ENCODE measurements around the gene TMEM143. TPM values are rescaled to one million over a fixed set of nuclear protein-coding genes. Genes with fewer than 3 reads are reported as not detected.
"Not testable (repeated sequence)": the region's sequence is repeated elsewhere in the genome, so short reads cannot be mapped to it uniquely, and the experiment has no call there.

TMEM143 gene
- total RNA-seq, 1 experiment from 2014 or later = 3.2 TPM

DNA sequence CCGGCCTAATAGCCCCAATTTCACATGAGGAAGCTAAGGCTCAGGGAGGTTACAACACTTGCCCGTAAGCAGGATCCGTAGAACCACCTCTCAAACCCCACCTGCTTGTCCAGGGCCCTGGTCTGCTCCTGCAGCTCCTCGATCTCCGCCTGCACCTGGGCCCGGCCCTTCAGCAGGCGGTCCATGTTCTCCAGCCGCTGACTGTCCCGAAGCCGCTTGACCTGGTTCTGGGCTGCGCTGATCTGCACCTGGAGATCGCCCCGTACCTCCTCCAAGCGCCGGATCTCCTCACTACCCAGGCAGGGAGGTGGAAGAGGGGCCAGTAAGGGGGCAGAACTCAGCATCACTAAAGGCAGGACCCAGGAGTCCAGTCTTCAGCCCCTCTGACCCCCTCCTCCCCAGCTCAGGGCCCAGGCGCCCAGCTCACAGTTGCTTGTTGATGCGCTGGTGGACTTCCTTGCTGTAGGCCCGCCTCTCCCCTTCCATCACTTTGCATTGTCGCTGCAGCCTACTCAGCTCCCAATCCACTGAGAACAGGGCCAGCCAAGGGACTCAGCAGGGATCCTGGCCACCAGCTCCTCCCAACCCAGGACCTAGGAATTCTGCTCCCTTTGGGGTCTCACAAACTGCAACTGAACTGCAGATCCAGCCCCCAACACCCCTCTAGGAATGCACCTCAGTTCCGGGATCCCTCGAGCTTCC, 45.3 kb downstream of the TMEM143 start:
- Histone ChIP-seq H3K4me3 (no peak overlapping the region), H3K9me3 (replicated peaks) (no peaks in the 10 kb centered on the region), H3K27me3 (replicated peaks) (no peaks in the 10 kb centered on the region), H3K4me1 (replicated peaks) (peaks cover 33% of the 10 kb centered on the region), H3K27ac (no peak overlapping the region), H3K36me3 (no peaks in the 10 kb centered on the region)
- no peak for DNase-seq (ENCODE audit: low read depth in 1 of 2, low spot score in 2 of 2)

DNA sequence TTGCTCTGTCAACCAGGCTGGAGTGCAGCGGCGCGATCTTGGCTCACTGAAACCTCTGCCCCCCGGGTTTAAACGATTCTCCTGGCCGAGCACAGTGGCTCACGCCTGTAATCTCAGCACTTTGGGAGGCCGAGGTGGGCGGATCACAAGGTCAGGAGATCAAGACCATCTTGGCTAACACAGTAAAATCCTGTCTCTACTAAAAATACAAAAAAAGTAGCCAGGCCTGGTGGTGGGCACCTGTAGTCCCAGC, 46.1 kb downstream of the TMEM143 start:
- H3K4me1 ChIP-seq (replicated peaks) = peaks cover 28% of the 10 kb centered on the region
- H3K27me3 ChIP-seq (replicated peaks); DNase-seq (ENCODE audit: low read depth in 1 of 2, low spot score in 2 of 2); H3K4me3 ChIP-seq; H3K27ac ChIP-seq; H3K36me3 ChIP-seq; H3K9me3 ChIP-seq (replicated peaks): not testable (repeated sequence)

DNA sequence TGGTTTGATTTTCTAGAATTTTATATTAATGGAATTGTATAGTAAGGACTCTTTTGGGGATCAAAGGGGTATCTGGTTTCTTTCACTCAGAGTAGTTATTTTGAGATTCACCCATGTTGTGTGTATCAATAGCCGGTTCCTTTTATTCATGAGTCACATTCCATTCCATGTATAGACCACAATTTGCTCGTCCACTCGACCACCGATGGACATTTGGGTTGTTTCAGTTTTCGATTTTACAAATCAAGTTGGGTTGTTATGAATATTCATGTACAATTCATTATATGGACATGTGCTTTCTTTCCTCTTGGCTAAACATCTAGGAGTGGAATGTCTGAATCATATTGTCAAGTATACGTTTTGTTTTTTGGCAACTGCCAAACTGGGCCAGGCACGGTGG, 48.0 kb downstream of the TMEM143 start:
- no peak for DNase-seq (ENCODE audit: low read depth in 1 of 2, low spot score in 2 of 2)
- H3K27ac ChIP-seq = no peak overlapping the region
- no peak overlapping the region for H3K4me3 ChIP-seq
- H3K36me3 ChIP-seq = no peaks in the 10 kb centered on the region
- peaks cover 12% of the 10 kb centered on the region for H3K4me1 ChIP-seq (replicated peaks)
- H3K27me3 ChIP-seq (replicated peaks) = no peaks in the 10 kb centered on the region
- no peaks in the 10 kb centered on the region for H3K9me3 ChIP-seq (replicated peaks)

DNA sequence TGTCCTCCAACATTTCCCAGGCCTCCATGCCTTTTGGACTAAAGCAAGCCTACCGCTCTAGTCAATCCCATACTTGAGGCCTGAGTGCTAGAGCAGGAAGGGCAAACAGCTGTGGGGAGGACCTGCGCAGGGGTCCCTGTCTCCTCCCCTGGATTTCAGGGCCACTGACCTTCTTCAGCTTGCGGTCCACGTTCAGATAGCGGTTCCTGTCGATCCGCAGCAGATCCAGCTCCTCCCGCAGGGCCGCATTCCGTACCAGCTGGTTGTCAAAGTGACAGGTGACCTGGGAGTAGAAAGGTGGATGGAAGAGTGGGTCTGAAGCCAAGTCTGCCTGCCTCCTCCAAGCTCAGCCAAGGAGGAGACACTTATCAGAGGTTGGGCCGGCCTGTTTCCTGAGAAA, 52.4 kb downstream of the TMEM143 start:
- Histone ChIP-seq H3K27ac (no peak overlapping the region), H3K9me3 (replicated peaks) (no peaks in the 10 kb centered on the region), H3K36me3 (no peaks in the 10 kb centered on the region), H3K4me1 (replicated peaks) (no peaks in the 10 kb centered on the region), H3K4me3 (no peak overlapping the region), H3K27me3 (replicated peaks) (no peaks in the 10 kb centered on the region)
- DNase-seq (ENCODE audit: low read depth in 1 of 2, low spot score in 2 of 2) = no peak

DNA sequence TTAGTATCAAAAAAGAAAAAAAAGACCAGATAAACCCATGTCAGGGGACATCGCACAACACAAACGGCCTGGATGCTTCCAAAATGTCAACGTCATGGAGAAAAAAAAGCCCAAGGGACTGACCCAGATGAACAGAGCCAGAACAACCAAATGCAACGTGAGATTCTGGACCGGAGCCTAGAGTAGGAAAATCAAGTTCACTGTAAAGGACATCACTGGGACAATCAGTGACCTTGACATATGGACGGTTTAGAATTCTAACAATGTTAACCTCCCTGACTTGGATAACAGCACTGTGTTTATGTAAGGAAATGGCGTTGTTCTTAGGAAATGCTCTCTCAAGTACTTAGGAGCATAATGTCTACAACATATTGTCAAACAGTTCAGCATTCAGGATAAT, 53.5 kb downstream of the TMEM143 start:
- Histone ChIP-seq H3K4me1 (replicated peaks) (no peaks in the 10 kb centered on the region), H3K36me3 (no peaks in the 10 kb centered on the region), H3K27ac (no peak overlapping the region), H3K27me3 (replicated peaks) (no peaks in the 10 kb centered on the region), H3K4me3 (no peak overlapping the region), H3K9me3 (replicated peaks) (no peaks in the 10 kb centered on the region)
- DNase-seq (ENCODE audit: low read depth in 1 of 2, low spot score in 2 of 2) = no peak

DNA sequence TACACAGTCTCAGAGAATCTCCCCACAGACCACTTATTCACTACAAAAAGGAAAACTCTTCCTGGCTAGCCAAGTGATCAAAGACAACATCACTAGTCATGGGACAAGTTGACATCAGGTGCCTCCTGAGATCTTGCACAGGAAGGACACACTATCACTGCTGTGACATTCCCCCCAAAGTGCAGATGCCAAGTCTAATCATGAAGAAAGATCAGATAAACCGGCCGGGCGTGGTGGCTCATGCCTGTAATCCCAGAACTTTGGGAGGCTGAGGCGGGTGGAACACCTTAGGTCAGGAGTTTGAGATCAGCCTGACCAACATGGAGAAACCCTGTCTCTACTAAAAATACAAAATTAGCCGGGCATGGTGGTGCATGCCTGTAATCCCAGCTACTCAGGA, 54.0 kb downstream of the TMEM143 start:
- H3K27ac ChIP-seq; H3K4me1 ChIP-seq (replicated peaks); H3K36me3 ChIP-seq; DNase-seq (ENCODE audit: low read depth in 1 of 2, low spot score in 2 of 2); H3K9me3 ChIP-seq (replicated peaks); H3K27me3 ChIP-seq (replicated peaks); H3K4me3 ChIP-seq: not testable (repeated sequence)

DNA sequence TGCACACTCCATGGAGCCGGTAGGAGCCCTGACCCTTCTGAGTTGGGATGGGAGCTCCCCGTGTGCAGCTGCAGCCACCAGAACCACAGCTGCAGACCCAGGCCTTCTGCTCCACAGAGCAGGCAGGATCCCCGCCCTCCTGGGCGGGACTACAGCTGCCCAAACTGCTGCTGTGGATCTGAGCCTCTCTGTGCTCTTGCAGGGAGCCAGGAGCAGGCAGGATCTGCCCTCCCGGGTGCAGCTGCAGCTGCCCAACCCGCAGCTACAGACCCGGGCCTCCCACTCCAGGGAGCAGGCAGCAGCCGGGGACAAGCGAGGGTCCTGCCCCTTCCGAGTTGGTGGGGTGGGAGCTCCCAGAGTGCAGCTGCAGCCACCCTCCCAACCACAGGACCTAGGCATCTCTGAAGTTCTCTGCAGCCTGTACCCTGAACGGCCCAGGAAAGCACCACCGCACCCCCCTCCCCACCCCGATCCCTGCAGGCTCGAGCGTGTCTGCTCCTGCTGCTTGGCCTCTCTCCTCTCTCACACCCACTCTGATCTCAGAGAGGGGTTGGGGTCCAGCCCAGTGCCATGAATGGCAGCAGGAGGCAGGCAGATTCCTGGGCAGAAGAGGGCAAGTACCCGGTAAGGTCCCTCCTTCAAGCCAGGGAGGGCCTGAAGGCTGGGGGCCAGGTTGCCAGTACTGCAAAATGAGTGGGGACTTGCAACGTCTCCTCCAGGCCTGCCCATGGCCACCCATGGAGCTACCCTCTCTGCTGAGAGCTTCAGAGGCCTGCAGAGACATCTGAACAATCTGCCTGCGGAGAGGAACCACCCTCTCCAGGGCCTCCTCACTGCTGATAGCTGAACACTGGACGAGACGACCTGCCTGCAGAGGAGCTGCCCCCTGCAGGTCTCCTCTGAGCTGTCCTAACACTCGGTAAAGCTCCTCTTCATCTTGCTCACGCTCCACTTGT, 54.8 kb downstream of the TMEM143 start:
- Histone ChIP-seq H3K27ac (no peak overlapping the region), H3K4me1 (replicated peaks) (no peaks in the 10 kb centered on the region), H3K9me3 (replicated peaks) (no peaks in the 10 kb centered on the region), H3K36me3 (no peaks in the 10 kb centered on the region), H3K27me3 (replicated peaks) (no peaks in the 10 kb centered on the region; the same call in 1 of the 2 replicates), H3K4me3 (no peak overlapping the region)
- DNase-seq (ENCODE audit: low read depth in 1 of 2, low spot score in 2 of 2) = no peak

DNA sequence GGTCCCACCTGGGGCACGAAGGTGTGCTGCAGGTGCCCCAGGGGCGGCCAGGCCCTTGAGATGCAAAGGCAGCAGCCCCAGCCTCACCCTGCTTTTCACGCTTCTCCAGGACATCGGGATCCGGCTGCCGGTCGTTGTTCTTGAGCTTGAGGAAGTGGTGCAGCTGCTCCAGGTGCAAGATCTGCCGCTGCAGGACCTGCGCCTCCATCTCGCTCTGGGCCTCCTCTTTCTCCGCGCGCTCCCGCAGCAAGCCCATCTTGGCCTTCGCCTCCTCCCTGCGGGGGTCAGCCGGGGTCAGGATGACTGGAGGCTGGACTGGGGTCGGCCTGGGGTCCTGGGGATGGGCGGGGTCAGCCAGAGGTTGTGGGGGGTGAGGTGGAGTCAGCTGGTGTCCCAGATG, 59.9 kb downstream of the TMEM143 start:
- DNase-seq (ENCODE audit: low read depth in 1 of 2, low spot score in 2 of 2) = no peak
- H3K9me3 ChIP-seq (replicated peaks) = no peaks in the 10 kb centered on the region

DNA sequence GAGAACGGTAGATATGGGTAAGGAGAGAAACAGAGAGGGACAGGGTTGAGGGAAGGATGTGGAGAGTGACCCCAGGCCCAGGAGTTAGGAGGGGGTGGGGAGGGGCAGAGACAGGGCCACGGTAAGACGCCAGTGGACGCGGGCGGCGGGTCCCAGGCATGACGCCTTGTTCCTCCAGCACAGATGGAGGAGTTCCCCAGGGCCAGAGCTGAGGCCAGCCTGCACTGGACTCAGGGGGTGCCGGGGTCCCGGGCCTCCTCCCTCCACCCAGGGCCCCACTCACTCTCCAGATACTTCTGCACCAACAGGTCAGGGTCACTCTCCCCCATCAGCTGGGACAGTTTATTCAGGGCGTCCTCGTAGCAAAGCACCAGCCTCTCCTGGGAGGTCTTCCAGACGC, 60.4 kb downstream of the TMEM143 start:
- H3K27me3 ChIP-seq (replicated peaks) = no peaks in the 10 kb centered on the region; the same call in 1 of the 2 replicates
- DNase-seq (ENCODE audit: low read depth in 1 of 2, low spot score in 2 of 2) = no peak
- no peaks in the 10 kb centered on the region for H3K9me3 ChIP-seq (replicated peaks)
- no peaks in the 10 kb centered on the region for H3K36me3 ChIP-seq
- H3K4me3 ChIP-seq = no peak overlapping the region
- H3K4me1 ChIP-seq (replicated peaks) = no peaks in the 10 kb centered on the region
- no peak overlapping the region for H3K27ac ChIP-seq

More for the DNA sequence above, 59.9 kb downstream of the TMEM143 start:
- Histone ChIP-seq H3K27ac (no peak overlapping the region), H3K4me3 (no peak overlapping the region), H3K4me1 (replicated peaks) (no peaks in the 10 kb centered on the region), H3K27me3 (replicated peaks) (no peaks in the 10 kb centered on the region; the same call in 1 of the 2 replicates), H3K36me3 (no peaks in the 10 kb centered on the region)

DNA sequence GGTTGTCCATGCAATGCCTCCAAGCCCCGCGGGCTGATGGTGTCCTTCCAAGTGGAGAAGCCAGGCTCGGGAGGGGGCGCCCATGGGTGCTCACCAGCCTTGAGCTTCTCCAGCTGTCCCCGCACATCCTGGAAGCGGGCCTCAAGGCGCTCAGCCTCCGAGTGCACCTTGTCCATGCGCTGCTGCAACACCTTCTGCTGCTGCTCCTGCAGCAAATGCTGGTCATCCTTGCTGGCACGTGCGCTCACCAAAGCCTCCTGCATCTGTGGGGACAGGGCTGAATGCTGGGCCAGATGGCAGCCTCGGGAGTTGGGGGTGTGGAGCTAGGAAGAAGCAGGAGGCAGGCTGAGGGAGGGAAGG, 61.2 kb downstream of the TMEM143 start:
- no peak for DNase-seq (ENCODE audit: low read depth in 1 of 2, low spot score in 2 of 2)
- Histone ChIP-seq H3K36me3 (no peaks in the 10 kb centered on the region), H3K4me1 (replicated peaks) (no peaks in the 10 kb centered on the region), H3K9me3 (replicated peaks) (no peaks in the 10 kb centered on the region), H3K27ac (no peak overlapping the region), H3K27me3 (replicated peaks) (no peaks in the 10 kb centered on the region; the same call in 1 of the 2 replicates), H3K4me3 (no peak overlapping the region)

DNA sequence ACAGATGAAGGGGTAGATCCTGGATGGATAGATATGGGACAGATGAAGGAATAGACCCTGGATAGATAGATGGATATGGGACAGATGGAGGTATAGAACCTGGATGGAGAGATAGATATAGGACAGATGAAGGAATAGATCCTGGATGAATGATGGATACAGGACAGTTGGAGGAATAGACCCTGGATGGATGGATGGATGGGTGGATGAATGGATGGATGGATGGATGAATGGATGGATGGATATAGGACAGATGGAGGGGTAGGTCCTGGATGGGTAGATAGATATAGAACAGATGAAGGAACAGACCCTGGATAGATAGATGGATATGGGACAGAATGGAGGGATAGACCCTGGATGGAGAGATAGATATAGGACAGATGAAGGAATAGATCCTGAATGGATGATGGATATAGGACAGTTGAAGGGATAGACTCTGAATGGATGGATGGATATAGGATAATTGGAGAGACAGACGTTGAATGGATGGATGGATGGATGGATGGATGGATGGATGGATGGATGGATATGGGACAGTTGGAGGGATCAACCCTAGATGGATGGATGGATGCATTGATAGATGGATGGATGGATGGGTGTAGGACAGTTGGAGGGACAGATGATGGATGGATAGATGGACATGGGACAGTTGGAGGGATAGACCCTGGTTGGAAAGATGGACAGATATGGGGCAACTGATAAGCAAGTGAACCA, 61.7 kb downstream of the TMEM143 start:
- Histone ChIP-seq H3K27ac (no peak overlapping the region), H3K27me3 (replicated peaks) (no peaks in the 10 kb centered on the region; the same call in 1 of the 2 replicates)
- DNase-seq (ENCODE audit: low read depth in 1 of 2, low spot score in 2 of 2) = no peak

DNA sequence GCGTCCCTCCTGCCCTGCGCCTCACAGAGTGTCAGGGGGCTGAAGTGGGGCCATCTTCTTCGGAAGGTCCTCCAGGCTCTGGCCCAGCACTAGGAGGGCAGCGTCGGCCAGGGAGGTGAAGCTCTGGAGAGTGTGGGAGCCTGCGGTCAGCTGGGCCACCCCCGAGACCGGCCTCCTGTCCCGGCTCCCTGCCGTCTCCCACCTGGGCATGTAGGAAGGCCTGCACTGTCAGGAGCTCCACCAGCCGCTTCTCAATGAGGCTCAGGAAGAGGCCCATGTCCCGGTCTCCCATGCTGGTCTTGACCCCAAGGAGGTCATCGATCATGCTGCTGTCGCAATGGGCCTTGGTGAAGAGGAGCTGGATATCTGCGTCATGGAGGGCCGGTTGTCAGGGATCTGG, 65.8 kb downstream of the TMEM143 start:
- H3K27me3 ChIP-seq (replicated peaks) = no peaks in the 10 kb centered on the region
- H3K9me3 ChIP-seq (replicated peaks) = no peaks in the 10 kb centered on the region
- H3K27ac ChIP-seq = no peak overlapping the region
- H3K36me3 ChIP-seq = no peaks in the 10 kb centered on the region
- DNase-seq (ENCODE audit: low read depth in 1 of 2, low spot score in 2 of 2) = no peak
- no peak overlapping the region for H3K4me3 ChIP-seq
- H3K4me1 ChIP-seq (replicated peaks) = peaks cover 1% of the 10 kb centered on the region; the same call in 1 of the 2 replicates

More for the DNA sequence above, 61.7 kb downstream of the TMEM143 start:
- H3K36me3 ChIP-seq = no peaks in the 10 kb centered on the region
- H3K4me1 ChIP-seq (replicated peaks) = no peaks in the 10 kb centered on the region
- no peak overlapping the region for H3K4me3 ChIP-seq
- no peaks in the 10 kb centered on the region for H3K9me3 ChIP-seq (replicated peaks)

DNA sequence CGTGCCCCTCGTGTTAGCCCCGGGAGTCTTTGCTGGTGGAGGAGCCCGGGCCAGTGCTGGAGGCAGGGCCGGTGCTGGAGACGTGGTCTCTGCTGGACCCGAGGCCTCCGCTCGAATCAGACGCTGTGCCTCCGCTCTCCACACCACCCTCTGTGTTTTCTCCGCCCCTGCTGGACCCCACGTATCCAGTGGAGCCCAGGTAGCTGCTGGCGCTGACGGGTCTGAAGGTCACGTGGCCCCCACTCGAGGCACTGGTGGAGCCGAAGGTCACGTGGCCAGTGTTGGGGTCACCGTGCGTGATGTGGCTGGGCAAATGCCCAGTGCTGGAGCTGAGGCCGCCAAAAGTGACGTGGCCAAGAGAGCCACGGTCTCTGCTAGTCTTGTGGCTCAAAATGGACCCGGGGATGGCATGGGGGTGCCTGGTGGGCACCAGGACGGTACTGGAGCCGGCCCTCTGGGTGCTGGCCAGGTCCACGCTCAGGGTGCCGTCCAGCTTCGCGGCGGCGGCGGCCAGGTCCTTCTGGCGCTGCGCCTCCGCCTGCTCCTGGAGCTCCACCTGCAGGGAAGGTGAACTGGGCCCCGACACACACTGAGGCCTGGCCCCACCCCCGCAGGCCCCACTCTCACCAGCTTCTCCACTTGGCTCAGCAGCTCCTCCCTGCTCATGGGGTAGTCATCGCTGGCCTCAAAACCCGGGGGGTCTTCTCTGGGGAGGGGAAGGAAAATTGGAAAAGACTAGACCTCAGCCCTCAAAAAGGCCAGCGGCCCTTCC, 66.6 kb downstream of the TMEM143 start:
- Histone ChIP-seq H3K9me3 (replicated peaks) (no peaks in the 10 kb centered on the region), H3K4me1 (replicated peaks) (peaks cover 6% of the 10 kb centered on the region), H3K36me3 (no peaks in the 10 kb centered on the region), H3K4me3 (no peak overlapping the region), H3K27ac (no peak overlapping the region), H3K27me3 (replicated peaks) (no peaks in the 10 kb centered on the region)
- DNase-seq (ENCODE audit: low read depth in 1 of 2, low spot score in 2 of 2) = no peak
